NCI-H2171 treated with DMSO at 0.1 percent for 48 hours (cell line): ENCODE measurements around the gene SIX2.

ENCODE experiments used
- DNase-seq: peaks from one replicate; lab custom pipeline; 2025; lab: John Stamatoyannopoulos, UW

The SIX2 gene

DNA sequence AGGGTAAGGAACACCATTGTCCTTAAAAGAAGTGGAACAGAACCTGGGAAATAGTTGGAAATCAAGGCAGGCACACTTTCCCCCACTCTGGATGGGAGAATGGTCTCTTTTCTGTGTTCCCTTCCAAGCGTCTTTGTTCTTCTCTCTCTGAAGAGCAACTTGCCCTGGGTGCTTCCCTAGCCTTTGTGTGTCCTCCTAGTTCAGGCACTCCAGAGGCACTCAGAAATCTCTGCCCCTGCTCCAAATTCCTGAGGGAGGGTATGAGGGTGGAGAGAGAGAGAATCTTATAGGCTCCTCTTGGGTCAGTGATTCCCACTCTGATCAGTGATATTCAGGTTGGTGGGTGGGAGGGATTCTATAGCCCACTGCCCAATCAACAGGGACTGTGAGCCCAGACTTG is 8.8 kb upstream of the SIX2 start:
- DNase-seq, result no peak

DNA sequence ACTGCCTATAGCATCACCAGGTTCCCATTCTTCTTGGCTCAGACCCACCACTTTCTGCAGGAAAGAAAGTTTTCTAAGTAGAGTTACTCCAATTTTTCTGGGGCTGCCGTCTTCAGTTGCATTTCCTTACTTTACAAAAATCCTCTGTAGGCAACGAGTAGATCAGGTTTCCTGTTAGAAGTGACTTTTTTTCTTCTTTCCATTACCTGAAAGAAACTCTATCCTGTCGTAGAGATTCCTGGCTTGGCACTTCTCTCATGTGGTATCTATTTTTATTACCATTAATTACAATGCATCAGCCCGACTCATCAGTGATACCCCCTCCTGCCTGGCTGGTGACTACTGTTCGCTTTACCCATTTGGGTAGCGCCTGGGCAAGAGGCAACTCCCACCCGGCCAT is 5.6 kb upstream of the SIX2 start:
- peak; percentile 40 for DNase-seq

- DNase-seq, result peak; percentile 41
These were observed 4.9 kb upstream of the SIX2 start for GRCh38 chr2:45014016-45014702.

- DNase-seq, result no peak
These were observed 4.2 kb upstream of the SIX2 start for GRCh38 chr2:45013229-45014015.

DNA sequence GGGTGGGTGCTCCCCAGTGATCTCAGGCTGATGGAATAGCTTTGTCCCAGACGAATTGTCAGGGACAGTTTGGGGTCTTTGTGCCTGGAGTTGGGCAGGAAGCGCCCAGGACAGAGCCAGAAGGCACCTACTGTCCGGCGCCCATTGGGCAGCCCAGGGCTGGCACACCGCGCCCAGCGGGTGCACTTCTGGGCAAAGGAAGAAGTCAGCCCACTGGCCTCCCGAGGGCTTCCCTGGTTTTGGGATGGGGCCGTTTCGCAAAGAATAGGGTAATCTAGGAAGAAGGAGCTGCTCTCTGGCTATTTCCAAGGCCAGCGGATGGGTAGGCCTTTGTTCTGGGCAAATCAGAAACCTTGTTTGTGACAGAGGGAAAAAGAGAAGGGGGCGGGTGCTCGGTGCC is 3.5 kb upstream of the SIX2 start:
- DNase-seq, result no peak

GRCh38 chr2:45011621-45012602 is 2.7 kb upstream of the SIX2 start:
- no peak for DNase-seq

DNA sequence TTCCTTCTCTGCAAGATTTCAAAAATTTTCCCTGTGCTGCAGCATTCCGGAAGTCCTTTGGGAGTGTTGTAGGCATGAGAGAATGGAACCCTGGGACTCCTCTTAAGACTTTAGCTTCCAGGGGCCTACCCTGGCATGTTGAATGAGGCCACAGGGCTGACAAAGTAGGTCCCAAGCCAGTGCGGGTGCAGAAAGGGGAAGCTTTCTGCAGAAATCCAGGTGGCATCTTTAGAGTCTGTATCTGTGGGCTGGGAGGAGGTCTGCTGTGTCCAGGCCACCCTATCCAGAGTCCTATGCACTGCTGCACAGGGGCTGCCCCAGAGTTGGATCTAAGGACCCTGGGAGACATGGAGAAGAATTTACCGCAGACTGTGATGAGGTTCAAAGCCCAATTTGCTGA is 1.9 kb upstream of the SIX2 start:
- no peak for DNase-seq

DNA sequence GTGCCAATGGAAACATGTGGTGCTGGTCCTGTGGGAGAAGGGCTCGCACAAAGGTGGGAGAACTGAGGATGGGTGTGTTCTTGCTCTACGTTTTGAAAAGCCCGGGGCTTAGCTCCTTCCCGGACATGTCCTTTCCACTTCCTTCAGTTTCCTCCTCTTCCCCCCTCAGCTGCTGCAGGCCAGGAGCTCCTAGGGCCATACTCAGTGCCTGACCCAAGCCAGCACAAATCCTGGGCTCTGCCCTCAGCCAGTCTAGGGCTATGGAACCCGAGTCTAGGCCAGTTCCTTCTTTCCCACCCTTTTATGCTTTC is 1.4 kb upstream of the SIX2 start:
- peak; percentile 27 for DNase-seq

- peak; percentile 61 for DNase-seq
These were observed 863 bp upstream of the SIX2 start for GRCh38 chr2:45009928-45010701.

GRCh38 chr2:45008296-45009129 is 739 bp downstream of the SIX2 start:
- DNase-seq, result peak; percentile 51

GRCh38 chr2:45007961-45008295 is 1.3 kb downstream of the SIX2 start:
- DNase-seq, result no peak

GRCh38 chr2:45006942-45007287 is 2.3 kb downstream of the SIX2 start:
- DNase-seq, result no peak

DNA sequence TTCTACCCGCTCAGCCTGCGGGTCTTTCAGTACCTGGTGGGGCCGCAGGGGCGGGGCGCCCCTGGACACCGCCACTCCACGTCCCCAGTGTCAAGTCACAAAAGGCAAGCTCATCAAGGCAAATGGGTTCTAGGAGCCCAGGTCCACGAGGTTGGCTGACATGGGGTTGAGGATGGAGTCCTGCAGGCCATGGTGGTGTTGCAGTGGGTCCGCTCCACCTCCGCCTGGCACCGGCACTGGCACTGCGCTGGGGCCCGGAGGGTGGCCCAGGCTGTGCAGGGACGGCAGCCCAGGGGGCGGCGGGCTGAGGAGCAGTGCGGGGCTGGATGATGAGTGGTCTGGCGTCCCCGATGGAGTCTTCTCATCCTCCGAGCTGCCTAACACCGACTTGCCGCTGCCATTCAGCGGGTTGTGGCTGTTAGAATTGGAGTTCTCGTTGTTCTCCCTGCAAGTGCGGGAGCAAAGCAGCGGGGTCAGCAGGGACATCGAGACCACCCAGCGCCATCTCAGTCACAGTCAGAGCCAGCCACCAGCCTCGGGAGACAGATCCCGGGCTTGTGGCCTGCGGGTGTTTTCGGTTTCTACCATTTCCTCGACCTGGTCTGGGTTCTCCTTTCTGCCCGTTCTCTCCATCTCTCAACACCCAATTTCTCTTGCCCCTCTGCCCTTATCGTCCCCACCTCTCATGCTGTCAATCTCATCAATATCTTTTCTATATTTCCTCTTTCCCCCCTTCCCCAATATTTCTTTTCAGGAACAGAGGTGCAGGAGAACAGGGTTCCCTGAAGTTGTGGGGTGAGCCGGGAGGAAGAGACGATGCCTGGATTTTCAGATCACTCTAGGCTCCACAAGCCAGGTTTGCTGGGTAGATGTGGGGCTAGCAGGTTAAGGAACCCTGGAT is 3.0 kb downstream of the SIX2 start:
- DNase-seq, result no peak

GRCh38 chr2:45005261-45006002 is 3.8 kb downstream of the SIX2 start:
- DNase-seq, result no peak

- no peak for DNase-seq
These were observed 4.6 kb downstream of the SIX2 start for GRCh38 chr2:45004562-45005191.

DNA sequence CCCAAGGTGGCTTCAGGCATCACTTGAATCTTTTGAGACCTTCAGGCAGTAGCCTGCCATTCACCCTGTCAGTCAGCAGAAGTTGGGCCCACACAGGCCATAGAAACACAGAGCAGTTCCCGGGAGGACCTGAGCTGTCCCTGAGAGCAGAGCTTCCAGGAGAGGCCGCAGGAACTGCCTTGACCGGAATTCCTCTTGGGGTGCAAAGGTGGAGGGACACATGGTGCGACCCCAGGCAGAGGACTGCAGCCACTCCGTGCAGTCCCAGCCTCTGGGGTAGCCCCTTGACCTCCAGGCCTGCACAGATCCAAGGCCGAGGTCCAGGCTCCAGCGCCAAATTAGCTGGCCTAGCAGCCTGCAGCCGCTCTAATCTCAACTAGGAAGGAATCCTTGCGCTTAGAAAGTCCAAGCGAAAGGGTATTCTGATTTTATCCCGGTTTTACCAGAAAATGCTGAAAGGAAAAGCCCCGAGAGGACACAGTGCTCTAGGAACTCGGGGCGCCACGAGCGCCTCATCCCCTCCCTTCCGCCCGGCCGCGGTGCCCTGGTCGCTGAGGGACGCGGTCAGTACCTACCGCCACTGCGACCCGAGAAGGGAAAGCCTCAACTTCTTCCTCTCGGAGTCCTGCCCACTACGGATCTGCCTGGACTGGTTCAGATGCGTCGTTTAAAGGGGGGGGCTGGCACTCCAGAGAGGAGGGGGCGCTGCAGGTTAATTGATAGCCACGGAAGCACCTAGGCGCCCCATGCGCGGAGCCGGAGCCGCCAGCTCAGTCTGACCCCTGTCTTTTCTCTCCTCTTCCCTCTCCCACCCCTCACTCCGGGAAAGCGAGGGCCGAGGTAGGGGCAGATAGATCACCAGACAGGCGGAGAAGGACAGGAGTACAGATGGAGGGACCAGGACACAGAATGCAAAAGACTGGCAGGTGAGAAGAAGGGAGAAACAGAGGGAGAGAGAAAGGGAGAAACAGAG is 5.4 kb downstream of the SIX2 start:
- no peak for DNase-seq

DNA sequence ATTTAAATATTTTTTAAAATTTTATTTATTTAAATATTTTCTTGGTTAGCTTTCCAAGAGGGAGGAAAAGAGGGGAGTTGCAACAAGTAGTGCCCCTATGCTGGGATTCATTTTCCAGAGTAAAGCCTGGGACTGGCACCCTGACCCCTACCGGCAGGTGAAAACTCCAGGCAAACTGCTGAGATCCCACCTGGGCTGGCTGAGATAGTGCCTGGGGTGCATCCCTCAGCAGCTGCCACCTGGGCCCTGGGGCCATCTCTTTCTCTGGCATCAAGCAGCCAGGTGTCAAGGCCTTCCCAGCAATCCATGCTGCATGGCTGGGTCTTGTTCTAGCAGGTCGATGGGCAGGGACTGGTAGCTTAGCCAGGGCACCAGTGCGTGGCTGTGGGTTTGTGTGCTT is 6.6 kb downstream of the SIX2 start:
- peak; percentile 12 for DNase-seq
